Endothelial cell of umbilical vein (primary cell): ENCODE measurements around the gene SRGAP1. TPM values are rescaled to one million over a fixed set of nuclear protein-coding genes. Genes with fewer than 3 reads are reported as not detected.

Source experiments
- BruUV-seq: library from RNA; stranded (reverse); fragments of 400-500 nt; replicated peaks from 2 replicates; lab custom pipeline; 2021; lab: Mats Ljungman, UMichigan
- CTCF ChIA-PET: fragments of 300-600, 350-600 bp; sonication (Branson Sonifier 250); formaldehyde crosslinking; loops from one replicate; lab custom pipeline; 2021; ENCODE audit warnings: antibody characterized with exemption, inconsistent platforms; lab: Charles Lee
- POLR2A ChIA-PET: fragments of 300-600, 350-600 bp; sonication (Branson Sonifier 250); formaldehyde crosslinking; loops from one replicate; lab custom pipeline; 2021; ENCODE audit warnings: antibody characterized with exemption, inconsistent platforms; lab: Charles Lee
- DNase-seq: peaks from one replicate; pipeline ENCODE4 v3.0.0-alpha.2; 2011; ENCODE audit warnings: low read depth, low spot score
- FAIRE-seq: peaks from 2 replicates; lab custom pipeline; 2011; peaks lifted over from hg19 to GRCh38; lab: Jason Lieb, UNC
- H2AFZ ChIP-seq: 2 replicates; pipeline ENCODE4 v1.6.0; 2012; ENCODE audit warnings: low read depth, low read length, control low read depth, inconsistent platforms
- H3K27ac ChIP-seq: 2 replicates; pipeline ENCODE4 v1.5.1; 2011; ENCODE audit warnings: low read depth, mild to moderate bottlenecking, control low read depth, low read length, moderate library complexity; ENCODE audit not compliant: insufficient read depth
- H3K27me3 ChIP-seq, 2 experiments: 2 replicates each; pipeline versions ENCODE4 v1.6.0 to v1.6.1; 2011; ENCODE audit warnings: low read length in 2 of 2, mixed read lengths in 1 of 2; ENCODE audit not compliant: control insufficient read depth in 2 of 2, insufficient read depth in 2 of 2
- H3K36me3 ChIP-seq, 2 experiments: 2 replicates in 1 of 2; 3 replicates in 1 of 2; pipeline ENCODE4 v1.5.1; 2011; ENCODE audit warnings: low read length in 2 of 2, mild to moderate bottlenecking in 1 of 2, moderate library complexity in 1 of 2; ENCODE audit not compliant: control insufficient read depth in 2 of 2, insufficient read depth in 2 of 2; ENCODE audit errors: extremely low read depth in 1 of 2
- H3K4me1 ChIP-seq: 3 replicates; pipeline ENCODE4 v1.5.1; 2011; ENCODE audit warnings: mild to moderate bottlenecking, low read length; ENCODE audit not compliant: control insufficient read depth, insufficient read depth; ENCODE audit errors: extremely low read depth
- H3K4me2 ChIP-seq: 2 replicates; pipeline ENCODE4 v1.6.1; 2011; ENCODE audit warnings: low read length, control low read depth, mixed read lengths; ENCODE audit not compliant: insufficient read depth
- H3K4me3 ChIP-seq, 3 experiments: fragments of 200-600 bp in 1 of 3; sonication (generic), shearing (Covaris generic) in 1 of 3; replicated peaks in 1 of 3; 2 replicates each; pipeline ENCODE4 v1.5.1; 2011 to 2016; ENCODE audit warnings: control low read depth in 3 of 3, low read length in 3 of 3, mild to moderate bottlenecking in 2 of 3, inconsistent platforms in 1 of 3, low read depth in 1 of 3, moderate library complexity in 1 of 3; ENCODE audit not compliant: insufficient read depth in 1 of 3
- H3K79me2 ChIP-seq: 2 replicates; pipeline ENCODE4 v1.6.0; 2012; ENCODE audit warnings: low read length, inconsistent platforms; ENCODE audit not compliant: control insufficient read depth, insufficient read depth
- H3K9ac ChIP-seq: replicated peaks from 2 replicates; pipeline ENCODE3; 2011; ENCODE audit warnings: low read length, control low read depth; ENCODE audit not compliant: insufficient read depth; ENCODE audit errors: extremely low read depth
- H3K9me1 ChIP-seq: replicated peaks from 3 replicates; pipeline ENCODE4 v1.6.0; 2011; ENCODE audit warnings: mild to moderate bottlenecking, low read length; ENCODE audit not compliant: control insufficient read depth, insufficient read depth; ENCODE audit errors: extremely low read depth
- H3K9me3 ChIP-seq: replicated peaks from 2 replicates; pipeline ENCODE4 v1.5.1; 2012; ENCODE audit warnings: low read length, inconsistent platforms; ENCODE audit not compliant: control insufficient read depth, insufficient read depth
- H4K20me1 ChIP-seq: replicated peaks from 2 replicates; pipeline ENCODE3; 2011; ENCODE audit warnings: mild to moderate bottlenecking, low read length; ENCODE audit not compliant: control insufficient read depth, insufficient read depth; ENCODE audit errors: extremely low read depth
- EZH2 ChIP-seq: IDR thresholded peaks from 2 replicates; pipeline ENCODE4 v1.6.1; 2012; ENCODE audit warnings: borderline replicate concordance, low read depth, mild to moderate bottlenecking, moderate library complexity, low read length, inconsistent platforms; ENCODE audit not compliant: severe bottlenecking
- FOS ChIP-seq: IDR thresholded peaks from 2 replicates; pipeline ENCODE4 v1.6.1; 2011; ENCODE audit warnings: mild to moderate bottlenecking, low read length, moderate library complexity, borderline replicate concordance; ENCODE audit not compliant: insufficient read depth
- GATA2 ChIP-seq: IDR thresholded peaks from 2 replicates; pipeline ENCODE4 v1.7.0; 2011; ENCODE audit warnings: low read depth, mild to moderate bottlenecking, moderate library complexity, mixed read lengths, low read length; ENCODE audit not compliant: insufficient read length, insufficient read depth
- JUN ChIP-seq: IDR thresholded peaks from 2 replicates; pipeline ENCODE4 v1.6.1; 2011; ENCODE audit warnings: borderline replicate concordance, low read depth; ENCODE audit not compliant: insufficient read length, insufficient read depth
- MYC ChIP-seq: IDR thresholded peaks from one replicate; pipeline ENCODE4 v1.6.1; 2011; ENCODE audit warnings: mild to moderate bottlenecking, low read depth, low read length
- POLR2A ChIP-seq: IDR thresholded peaks from 2 replicates; pipeline ENCODE4 v1.6.1; 2012; ENCODE audit warnings: low read depth, mild to moderate bottlenecking, control low read depth, low read length
- POLR2AphosphoS5 ChIP-seq: IDR thresholded peaks from 2 replicates; pipeline ENCODE4 v1.6.1; 2012; ENCODE audit warnings: low read depth, mild to moderate bottlenecking, control low read depth, low read length, moderate library complexity; ENCODE audit not compliant: insufficient read depth
- dilution Hi-C: fragments of 300-500 bp; cut with MboI; formaldehyde crosslinking; loops from one replicate; pipeline ENCODE4 v1.15.0; 2019; ENCODE audit warnings: low sequenced_read_pairs; ENCODE audit not compliant: extremely low pct_ligation_motif_present
- intact Hi-C: fragments of 100-400 bp; cut with micrococcal nuclease; formaldehyde crosslinking; loops from one replicate; pipeline ENCODE4 v1.10.0; 2022
- polyA plus RNA-seq, 4 experiments: library from polyadenylated mRNA; depleted of rRNA in 3 of 4; stranded (reverse) in 3 of 4; unstranded in 1 of 4; fragments of >200 nt; gene quantifications; 2 replicates each; pipeline versions ENCODE4 v1.2.1 to v1.2.3, GENCODE V29; 2011 to 2012; ENCODE audit warnings: missing spikeins in 1 of 4
- total RNA-seq: library from RNA; stranded (reverse); gene quantifications from 2 replicates; pipeline ENCODE4 v1.2.3, GENCODE V29; 2021
- TF ChIP-seq, protein P1 (sequence below), 2 donors: IDR thresholded peaks; 1 replicate in 1 of 2; 2 replicates in 1 of 2; pipeline ENCODE4 v1.5.1; 2011; ENCODE audit warnings: low read length in 2 of 2, mild to moderate bottlenecking in 2 of 2, moderate library complexity in 2 of 2, control low read depth in 1 of 2, inconsistent platforms in 1 of 2, low read depth in 1 of 2; ENCODE audit not compliant: insufficient read depth in 1 of 2; ENCODE audit errors: extremely low read depth in 1 of 2
- TF ChIP-seq, protein P2 (sequence below): IDR thresholded peaks from 2 replicates; pipeline ENCODE4 v1.6.1; 2011; ENCODE audit not compliant: insufficient read depth, insufficient read length

Gene SRGAP1
- total and polyA plus RNA-seq, 2 donors (not counting 3 experiments of a cell fraction or from before 2014, with no cell fraction given) = 4.9 to 16.3 TPM

DNA sequence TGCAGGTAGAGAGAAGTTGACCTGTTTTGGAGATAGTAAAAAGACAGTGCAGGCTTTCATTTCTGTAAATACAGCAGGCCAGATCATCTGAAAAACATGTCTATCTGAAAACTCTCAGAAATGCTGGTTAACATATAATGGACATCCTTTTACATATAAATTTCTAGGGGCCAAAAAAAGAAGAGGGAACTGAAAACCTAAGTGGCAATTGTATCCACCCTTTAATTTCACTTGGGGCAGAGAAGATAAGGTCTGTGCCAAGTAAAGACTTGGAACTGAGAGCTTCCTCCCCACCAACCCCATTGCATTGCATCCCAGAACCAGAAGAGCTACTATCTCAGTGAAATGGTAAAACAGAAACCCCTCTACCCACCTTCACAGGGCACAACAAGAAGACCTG is 141.0 kb downstream of the SRGAP1 start:
- no peak overlapping the region for H3K9ac ChIP-seq
- intact Hi-C loops (no loop called here), dilution Hi-C loops (no loop called here)
- no peaks in the 10 kb centered on the region for H3K27me3 ChIP-seq
- no peaks in the 10 kb centered on the region for H3K4me1 ChIP-seq
- ChIA-PET POLR2A (no interaction called here), CTCF (no interaction called here)
- BruUV-seq = no TSS peak
- no peaks in the 10 kb centered on the region for H3K9me1 ChIP-seq
- TF ChIP-seq, protein P1, sequence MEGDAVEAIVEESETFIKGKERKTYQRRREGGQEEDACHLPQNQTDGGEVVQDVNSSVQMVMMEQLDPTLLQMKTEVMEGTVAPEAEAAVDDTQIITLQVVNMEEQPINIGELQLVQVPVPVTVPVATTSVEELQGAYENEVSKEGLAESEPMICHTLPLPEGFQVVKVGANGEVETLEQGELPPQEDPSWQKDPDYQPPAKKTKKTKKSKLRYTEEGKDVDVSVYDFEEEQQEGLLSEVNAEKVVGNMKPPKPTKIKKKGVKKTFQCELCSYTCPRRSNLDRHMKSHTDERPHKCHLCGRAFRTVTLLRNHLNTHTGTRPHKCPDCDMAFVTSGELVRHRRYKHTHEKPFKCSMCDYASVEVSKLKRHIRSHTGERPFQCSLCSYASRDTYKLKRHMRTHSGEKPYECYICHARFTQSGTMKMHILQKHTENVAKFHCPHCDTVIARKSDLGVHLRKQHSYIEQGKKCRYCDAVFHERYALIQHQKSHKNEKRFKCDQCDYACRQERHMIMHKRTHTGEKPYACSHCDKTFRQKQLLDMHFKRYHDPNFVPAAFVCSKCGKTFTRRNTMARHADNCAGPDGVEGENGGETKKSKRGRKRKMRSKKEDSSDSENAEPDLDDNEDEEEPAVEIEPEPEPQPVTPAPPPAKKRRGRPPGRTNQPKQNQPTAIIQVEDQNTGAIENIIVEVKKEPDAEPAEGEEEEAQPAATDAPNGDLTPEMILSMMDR (IDR thresholded peaks at IDR 0.05; ENCODE audit: extremely low read depth in 1 of 2, insufficient read depth in 1 of 2, low read depth in 1 of 2, low read length in 2 of 2) = no peak
- TF ChIP-seq, protein P2, sequence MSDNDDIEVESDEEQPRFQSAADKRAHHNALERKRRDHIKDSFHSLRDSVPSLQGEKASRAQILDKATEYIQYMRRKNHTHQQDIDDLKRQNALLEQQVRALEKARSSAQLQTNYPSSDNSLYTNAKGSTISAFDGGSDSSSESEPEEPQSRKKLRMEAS = no peak
- TF ChIP-seq MYC (no peak), GATA2 (no peak), FOS (no peak), EZH2 (no peak), POLR2A (no peak), POLR2AphosphoS5 (no peak), JUN (no peak)
- H3K79me2 ChIP-seq = no peaks in the 10 kb centered on the region
- DNase-seq (no peak), FAIRE-seq (no peak)
- H3K36me3 ChIP-seq = no peaks in the 10 kb centered on the region
- no peaks in the 10 kb centered on the region for H3K9me3 ChIP-seq
- no peak overlapping the region for H3K27ac ChIP-seq
- H3K4me3 ChIP-seq = no peak overlapping the region
- no peak overlapping the region for H2AFZ ChIP-seq
- H4K20me1 ChIP-seq = no peaks in the 10 kb centered on the region
- no peak overlapping the region for H3K4me2 ChIP-seq
